WTC11 (cell line): ENCODE measurements around the gene ZBTB7C.

ENCODE experiments used
- ATF6 ChIP-seq: sonication (generic); formaldehyde crosslinking; IDR thresholded peaks from 2 replicates; pipeline ENCODE4 v1.8.1; 2023; ENCODE audit warnings: mild to moderate bottlenecking, missing genetic modification reagents
- CBFB ChIP-seq: sonication (generic); formaldehyde crosslinking; IDR thresholded peaks from 2 replicates; pipeline ENCODE4 v1.8.1; 2022; ENCODE audit warnings: mild to moderate bottlenecking, low read depth, missing genetic modification reagents
- CTCF ChIP-seq: fragments of 200-600 bp; IDR thresholded peaks from 2 replicates; pipeline ENCODE4 v1.8.0; 2022; ENCODE audit warnings: antibody characterized with exemption
- ELF4 ChIP-seq: sonication (generic); formaldehyde crosslinking; IDR thresholded peaks from 2 replicates; pipeline ENCODE4 v1.8.1; 2022; ENCODE audit warnings: low read depth, mild to moderate bottlenecking, moderate library complexity, missing genetic modification reagents
- ESRRA ChIP-seq: sonication (generic); formaldehyde crosslinking; IDR thresholded peaks from 2 replicates; pipeline ENCODE4 v1.8.1; 2022; ENCODE audit warnings: mild to moderate bottlenecking, missing genetic modification reagents, borderline replicate concordance
- NR3C1 ChIP-seq: sonication (generic); formaldehyde crosslinking; conservative IDR thresholded peaks from 2 replicates; pipeline ENCODE4 v1.8.1; 2023; ENCODE audit warnings: low read depth, mild to moderate bottlenecking, missing genetic modification reagents
- TEAD1 ChIP-seq: sonication (generic); formaldehyde crosslinking; IDR thresholded peaks from 2 replicates; pipeline ENCODE4 v1.8.0; 2022; ENCODE audit warnings: mild to moderate bottlenecking, missing genetic modification reagents
- USF1 ChIP-seq: sonication (generic); formaldehyde crosslinking; IDR thresholded peaks from 2 replicates; pipeline ENCODE4 v1.8.0; 2022; ENCODE audit warnings: mild to moderate bottlenecking, missing genetic modification reagents
- ZNF263 ChIP-seq: sonication (generic); formaldehyde crosslinking; IDR thresholded peaks from 2 replicates; pipeline ENCODE4 v1.8.1; 2022; ENCODE audit warnings: low read depth, mild to moderate bottlenecking, moderate library complexity, missing genetic modification reagents
- ZNF512 ChIP-seq: sonication (generic); formaldehyde crosslinking; IDR thresholded peaks from 2 replicates; pipeline ENCODE4 v1.8.1; 2022; ENCODE audit warnings: missing genetic modification reagents, borderline replicate concordance

GRCh38 chr18:48157956-48158355, 251.2 kb downstream of the ZBTB7C start:
- TF ChIP-seq USF1 (no peak), NR3C1 (no peak), CTCF (no peak), ZNF263 (CRISPR knock-in tag) (no peak), ZNF512 (CRISPR knock-in tag) (no peak), CBFB (CRISPR knock-in tag) (no peak), ELF4 (CRISPR knock-in tag) (no peak), ESRRA (CRISPR knock-in tag) (no peak), TEAD1 (CRISPR knock-in tag) (no peak), ATF6 (CRISPR knock-in tag) (no peak)
